ENCODE data around the gene GYS1.

The GYS1 gene

GRCh38 chr19:49017666-49018351 lies 24.7 kb upstream of the GYS1 start:
- peak; percentile 51 for DNase-seq

DNA sequence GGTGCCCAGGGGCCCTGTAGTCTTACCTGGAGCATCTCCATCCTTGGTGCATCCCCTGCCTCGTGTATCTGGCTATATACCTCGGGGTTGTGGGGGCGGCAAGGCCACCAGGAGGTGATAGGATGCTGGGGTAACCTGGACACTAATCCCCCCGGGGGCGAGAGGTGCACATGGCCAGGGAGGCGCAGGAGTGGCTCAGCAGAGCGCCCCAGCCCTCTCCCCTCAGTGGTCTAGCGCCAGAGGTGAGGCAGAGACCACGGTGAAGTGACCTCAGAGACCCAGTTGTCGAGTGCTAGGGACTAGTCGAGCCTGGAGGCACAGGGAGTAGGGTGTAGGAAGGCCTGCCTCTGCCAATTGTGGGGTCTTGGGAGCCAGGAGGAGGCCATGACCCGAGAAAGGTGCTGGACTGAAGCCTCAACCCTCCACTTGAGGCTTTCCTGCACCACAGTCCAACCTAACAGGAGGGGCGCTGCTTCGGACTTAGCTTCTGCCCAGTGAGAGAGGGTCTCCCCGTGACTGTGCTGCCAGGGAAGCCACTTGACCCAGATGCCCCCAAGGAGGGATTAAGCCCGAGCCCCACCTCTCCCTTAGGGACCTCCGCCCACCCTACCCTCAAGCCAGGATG lies 24.0 kb upstream of the GYS1 start, which contains the start of gene LHB:
Gene LHB (minus strand): TSS at position 51 of the 625 bp plus-strand sequence. CDS start 10 bp downstream, at position 41.
- no peak for DNase-seq

DNA sequence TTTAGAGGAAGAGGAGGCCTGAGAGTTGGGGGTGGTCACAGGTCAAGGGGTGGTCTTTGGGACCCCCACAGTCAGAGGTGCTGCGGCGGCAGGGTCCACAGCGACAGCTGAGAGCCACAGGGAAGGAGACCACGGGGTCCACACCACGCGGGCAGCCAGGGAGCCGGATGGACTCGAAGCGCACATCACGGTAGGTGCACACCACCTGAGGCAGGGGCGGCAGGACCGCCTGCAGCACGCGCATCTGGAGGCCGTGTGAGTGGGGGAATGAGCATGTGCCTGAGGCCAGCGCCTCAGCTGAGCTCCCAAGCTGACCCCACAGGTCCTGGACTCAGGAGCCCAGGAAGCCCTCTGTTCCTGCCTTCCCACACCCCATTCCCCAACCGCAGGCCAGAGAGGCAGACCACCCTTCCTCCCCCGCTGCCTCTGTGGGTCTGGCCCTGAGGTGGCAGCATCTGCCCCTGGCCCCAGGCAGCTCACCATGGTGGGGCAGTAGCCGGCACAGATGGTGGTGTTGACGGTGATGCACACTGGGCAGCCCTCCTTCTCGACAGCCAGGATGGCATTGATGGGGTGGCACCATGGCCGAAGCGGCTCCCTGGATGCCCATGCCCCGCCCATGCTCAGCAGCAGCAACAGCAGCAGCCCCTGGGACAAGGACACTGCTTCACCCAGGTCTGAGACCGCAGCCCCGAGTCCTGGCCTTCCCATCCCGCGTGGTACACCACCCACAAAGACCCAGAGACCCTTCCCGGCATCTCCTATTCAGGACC lies 23.1 kb upstream of the GYS1 start:
- no peak for DNase-seq

DNA sequence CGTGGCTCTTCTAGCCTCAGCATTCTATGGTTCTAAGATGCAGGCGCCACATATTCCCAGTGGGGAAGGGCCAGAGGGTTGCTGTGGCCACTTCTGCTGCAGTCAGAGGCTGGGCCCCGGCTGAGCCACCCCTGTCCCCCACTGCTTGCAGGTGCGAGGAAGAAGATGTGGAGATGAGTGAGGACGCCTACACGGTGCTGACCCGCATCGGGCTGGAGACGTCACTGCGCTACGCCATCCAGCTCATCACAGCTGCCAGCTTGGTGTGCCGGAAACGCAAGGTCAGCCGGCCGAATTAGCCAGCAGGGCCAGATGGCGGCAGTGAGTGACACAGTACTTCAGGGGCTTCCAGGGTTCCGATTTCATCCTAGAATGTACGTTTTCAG lies 21.8 kb upstream of the GYS1 start:
- DNase-seq = no peak

GRCh38 chr19:49014123-49014869 lies 21.2 kb upstream of the GYS1 start:
- DNase-seq = no peak

- no peak for DNase-seq
These were observed 18.1 kb upstream of the GYS1 start for GRCh38 chr19:49011194-49011593.

- DNase-seq = no peak
These were observed 17.3 kb upstream of the GYS1 start for GRCh38 chr19:49010453-49010852.

GRCh38 chr19:49009828-49010227 lies 16.7 kb upstream of the GYS1 start:
- no peak for DNase-seq

GRCh38 chr19:49006905-49007304 lies 13.8 kb upstream of the GYS1 start:
- DNase-seq = no peak

- no peak for DNase-seq
These were observed 12.0 kb upstream of the GYS1 start for GRCh38 chr19:49004964-49005614.

DNA sequence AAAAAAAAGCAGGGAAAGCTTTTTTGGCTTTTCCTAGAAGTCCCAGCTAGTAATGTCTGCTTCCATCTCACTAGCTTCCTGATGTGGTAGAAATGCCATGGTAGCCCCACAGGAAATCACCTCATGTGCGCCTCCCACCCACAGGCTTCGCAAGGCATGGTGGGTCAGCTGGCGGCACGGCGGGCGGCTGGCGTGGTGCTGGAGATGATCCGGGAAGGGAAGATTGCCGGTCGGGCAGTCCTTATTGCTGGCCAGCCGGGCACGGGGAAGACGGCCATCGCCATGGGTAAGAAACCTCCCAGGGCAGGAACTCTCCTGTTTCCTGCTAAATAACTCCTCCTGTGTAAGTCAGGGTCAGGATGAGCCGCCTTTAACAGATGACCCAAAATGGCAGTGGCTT lies 11.0 kb upstream of the GYS1 start:
- no peak for DNase-seq

GRCh38 chr19:48999481-49000325 lies 6.6 kb upstream of the GYS1 start:
- no peak for DNase-seq

- DNase-seq = no peak
These were observed 4.9 kb upstream of the GYS1 start for GRCh38 chr19:48997972-48998371.

DNA sequence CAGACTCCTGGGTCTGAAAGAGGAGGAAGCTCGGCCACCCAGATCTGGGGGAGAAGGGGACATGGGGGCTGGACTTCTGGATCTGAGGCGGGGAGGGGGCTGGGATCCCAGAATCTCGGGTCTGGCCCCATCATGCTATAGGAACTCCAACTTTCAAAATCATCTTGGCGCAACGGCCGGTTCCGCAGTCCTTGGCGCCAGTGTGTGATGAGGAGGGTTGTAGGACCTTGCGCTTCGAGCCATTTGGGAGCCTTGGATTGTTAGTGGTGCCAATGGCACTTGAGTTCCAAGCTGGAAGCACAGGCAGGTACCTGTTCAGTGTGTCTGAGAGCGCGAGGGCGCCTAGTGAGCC lies 902 bp upstream of the GYS1 start:
- no peak for DNase-seq

- no peak for DNase-seq
These were observed 431 bp downstream of the GYS1 start for GRCh38 chr19:48992581-48993174.

GRCh38 chr19:48991873-48992580 lies 1.1 kb downstream of the GYS1 start:
- DNase-seq = no peak

DNA sequence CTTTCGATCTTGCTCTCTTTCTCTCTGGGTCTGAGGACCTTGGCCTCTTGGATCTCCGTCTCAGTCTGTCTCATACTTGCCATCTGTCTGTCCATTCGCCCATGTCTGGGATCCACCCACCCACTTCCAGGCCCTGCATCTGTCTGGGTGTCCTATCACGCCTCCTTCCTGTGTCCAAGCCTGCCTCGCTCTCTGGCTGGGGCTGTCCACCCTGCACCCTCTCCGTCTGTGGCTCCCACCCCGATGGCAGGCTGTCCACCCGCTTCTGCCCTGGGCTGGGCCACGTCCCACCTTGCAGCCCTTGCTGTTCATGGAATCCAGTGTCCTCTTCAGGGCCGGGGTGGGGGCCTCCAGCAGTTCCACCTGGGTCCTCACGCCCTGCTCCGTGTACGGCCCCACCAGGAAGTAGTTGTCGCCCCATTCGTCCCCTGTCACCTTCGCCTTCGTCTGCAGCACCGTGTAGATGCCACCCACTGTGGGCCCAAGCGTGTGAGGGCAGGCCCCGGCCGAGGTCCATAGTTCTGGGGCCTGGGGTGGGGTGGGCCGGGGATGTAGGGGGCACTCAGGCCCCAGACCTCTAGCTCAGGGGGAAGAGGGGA lies 2.0 kb downstream of the GYS1 start:
- DNase-seq = no peak

- DNase-seq = no peak
These were observed 2.7 kb downstream of the GYS1 start for GRCh38 chr19:48990400-48990799.

DNA sequence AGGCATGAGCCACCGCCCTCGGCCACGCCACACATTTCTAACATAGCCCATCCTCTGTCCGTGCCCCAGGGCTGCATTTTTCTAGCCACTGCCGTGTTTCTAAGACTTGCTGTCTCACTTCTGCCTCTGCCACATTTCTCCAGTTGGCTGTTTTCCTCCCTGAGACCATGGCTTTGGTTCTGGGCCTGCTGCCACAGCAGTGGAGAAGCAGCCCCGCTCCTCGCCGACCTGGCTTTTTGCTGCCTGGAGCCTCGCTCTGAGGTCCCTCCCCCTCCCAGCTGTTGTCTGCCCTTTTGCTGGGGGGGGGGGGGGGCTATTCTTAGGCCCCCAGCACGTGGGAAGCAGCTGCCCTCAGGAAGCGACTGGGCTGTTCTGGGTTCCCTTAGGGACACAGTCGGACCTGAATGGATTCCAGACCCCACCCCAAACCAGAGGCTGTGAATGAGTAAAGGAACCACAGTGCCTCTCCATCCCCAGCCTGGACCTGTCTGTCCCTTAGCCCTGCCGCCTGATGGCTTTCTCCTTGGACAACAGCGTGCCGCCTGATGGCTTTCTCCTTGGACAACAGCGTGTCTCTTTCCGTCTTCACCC lies 3.3 kb downstream of the GYS1 start:
- DNase-seq = no peak

GRCh38 chr19:48988860-48989259 lies 4.2 kb downstream of the GYS1 start:
- DNase-seq = no peak

Measured in NCI-H1105 treated with DMSO at 0.1 percent for 48 hours (cell line).